Esophagus (tissue), 2 donors: Measurements from ENCODE around the gene TICAM2. TPM values are rescaled to one million over a fixed set of nuclear protein-coding genes. Genes with fewer than 3 reads are reported as not detected.

Experiments
- H3K27ac ChIP-seq, 2 donors: one replicate each; pipeline ENCODE4 v1.5.1; 2013; ENCODE audit warnings: low read depth in 2 of 2, mild to moderate bottlenecking in 2 of 2, inconsistent platforms in 1 of 2, low read length in 1 of 2, moderate library complexity in 1 of 2
- H3K27me3 ChIP-seq, 2 donors: one replicate each; pipeline ENCODE4 v1.6.1; 2013; ENCODE audit warnings: low read length in 2 of 2, control low read depth in 1 of 2, mild to moderate bottlenecking in 1 of 2; ENCODE audit not compliant: insufficient read depth in 2 of 2, control insufficient read depth in 1 of 2
- H3K36me3 ChIP-seq, 2 donors: one replicate each; pipeline ENCODE4 v1.6.1; 2013; ENCODE audit warnings: low read length in 1 of 2; ENCODE audit not compliant: control insufficient read depth in 2 of 2, insufficient read depth in 2 of 2
- H3K4me1 ChIP-seq, 2 donors: one replicate each; pipeline ENCODE4 v1.6.1; 2013; ENCODE audit warnings: low read length in 1 of 2; ENCODE audit not compliant: control insufficient read depth in 2 of 2, insufficient read depth in 2 of 2
- H3K4me3 ChIP-seq, 2 donors: one replicate each; pipeline ENCODE4 v1.5.1; 2013; ENCODE audit warnings: low read length in 2 of 2, mild to moderate bottlenecking in 2 of 2, low read depth in 1 of 2, moderate library complexity in 1 of 2
- H3K9me3 ChIP-seq, 2 donors: one replicate each; pipeline ENCODE4 v1.6.1; 2013; ENCODE audit warnings: mild to moderate bottlenecking in 2 of 2, low read depth in 1 of 2, low read length in 1 of 2, moderate library complexity in 1 of 2; ENCODE audit not compliant: control insufficient read depth in 2 of 2, insufficient read depth in 1 of 2
- WGBS, 2 donors: extraction: QIAGEN DNeasy Blood & Tissue Kit; methylation state at CpG; one replicate each; pipeline ENCODE4 v1.1.7; 2013; 5-methylcytosine and 5-hydroxymethylcytosine counted together
- polyA plus RNA-seq, 2 donors: library from polyadenylated mRNA; stranded (reverse); fragments of 200-250 nt; gene quantifications; one replicate each; pipeline ENCODE4 v1.2.3, GENCODE V29; 2013
- donor health status: healthy with polysubstance abuse.
- donor health status: Bipolar disorder and iron deficiency.

The TICAM2 gene
- polyA plus RNA-seq, 2 donors, result 0.69 to 1.0 TPM

DNA sequence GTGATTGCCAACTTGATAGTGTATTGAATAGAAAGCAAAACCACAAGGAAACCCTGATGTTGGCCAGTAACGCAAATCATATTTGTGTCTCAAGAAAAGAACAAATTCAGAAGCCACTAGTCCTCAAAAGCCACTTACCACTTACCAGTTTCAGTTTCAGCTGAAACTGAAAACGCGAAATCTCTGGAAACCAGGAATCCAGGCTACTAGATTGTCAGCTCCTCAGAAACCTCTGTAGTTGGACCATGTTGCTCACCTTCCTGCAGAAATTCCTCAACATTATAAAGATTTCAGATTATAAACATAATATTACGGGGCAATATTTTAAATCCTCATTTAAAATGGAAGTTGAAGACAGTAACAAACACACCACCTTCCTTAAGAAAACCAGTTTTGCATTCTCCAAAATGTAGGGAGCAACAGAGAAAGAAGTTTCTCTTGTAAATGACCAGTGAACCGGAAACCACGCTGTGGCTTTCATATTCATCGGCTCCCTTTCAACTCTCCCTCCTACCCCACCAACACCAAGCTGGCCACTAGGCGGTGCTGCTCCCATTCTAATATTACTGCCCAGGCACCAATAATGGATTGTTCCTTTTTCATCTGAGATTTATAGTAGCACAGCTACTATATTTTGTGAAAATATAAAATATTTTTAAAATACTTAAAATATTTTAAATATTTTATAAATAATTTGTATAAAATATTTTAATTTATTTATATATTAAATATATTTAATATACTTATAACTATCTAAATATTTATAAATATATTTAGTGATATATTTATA is 32.3 kb upstream of the TICAM2 start:
- H3K4me1 ChIP-seq, result no peaks in the 10 kb centered on the region
- H3K36me3 ChIP-seq, result no peaks in the 10 kb centered on the region
- no peaks in the 10 kb centered on the region for H3K9me3 ChIP-seq
- WGBS, 2 donors, result 6 to 8% methylated on average over 8 of the region's 8 CpGs
- H3K4me3 ChIP-seq, result peak overlapping the region in 1 of 2 donors; percentile 40
- H3K27ac ChIP-seq, result peak overlapping the region; percentile 40 to 61
- no peaks in the 10 kb centered on the region for H3K27me3 ChIP-seq

- H3K4me1 ChIP-seq, result no peaks in the 10 kb centered on the region
- H3K9me3 ChIP-seq, result no peaks in the 10 kb centered on the region
- 89 to 92% methylated on average over 1 of the region's 1 CpG for WGBS, 2 donors
- no peak overlapping the region for H3K4me3 ChIP-seq
- no peak overlapping the region for H3K27ac ChIP-seq
- no peaks in the 10 kb centered on the region for H3K27me3 ChIP-seq
- no peaks in the 10 kb centered on the region for H3K36me3 ChIP-seq
These were observed 27.6 kb upstream of the TICAM2 start for GRCh38 chr5:115629903-115630302.

DNA sequence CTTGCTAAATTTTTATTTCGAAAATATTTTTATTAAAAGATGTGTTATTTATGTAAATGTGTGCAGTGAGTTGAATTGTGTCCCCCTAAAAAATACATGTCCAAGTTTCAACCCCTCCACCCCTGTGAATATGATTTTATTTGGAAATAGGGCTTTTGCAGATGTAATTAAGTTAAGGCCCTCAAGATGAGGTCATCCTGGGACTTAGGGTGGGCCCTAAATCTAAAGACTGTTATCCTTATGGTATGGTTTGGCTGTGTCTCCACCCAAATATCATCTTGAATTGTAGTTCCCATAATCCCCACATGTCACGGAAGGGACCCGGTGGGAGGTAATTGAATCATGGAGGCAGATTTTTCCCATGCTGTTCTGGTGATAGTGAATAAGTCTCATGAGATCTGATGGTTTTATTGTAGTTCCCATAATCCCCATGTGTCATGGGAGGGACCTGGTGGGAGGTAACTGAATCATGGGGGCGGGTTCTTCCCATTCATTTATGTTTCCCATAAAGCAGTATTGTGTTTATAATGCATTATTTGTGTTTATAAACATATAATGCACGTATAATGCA is 25.1 kb upstream of the TICAM2 start:
- Histone ChIP-seq H3K4me3 (no peak overlapping the region), H3K27ac (no peak overlapping the region), H3K27me3 (no peaks in the 10 kb centered on the region), H3K36me3 (peaks cover 0 to 2% of the 10 kb centered on the region in 2 donors), H3K9me3 (no peaks in the 10 kb centered on the region), H3K4me1 (peaks cover 0 to 2% of the 10 kb centered on the region in 2 donors)
- 89 to 94% methylated on average over 5 of the region's 5 CpGs for WGBS, 2 donors

DNA sequence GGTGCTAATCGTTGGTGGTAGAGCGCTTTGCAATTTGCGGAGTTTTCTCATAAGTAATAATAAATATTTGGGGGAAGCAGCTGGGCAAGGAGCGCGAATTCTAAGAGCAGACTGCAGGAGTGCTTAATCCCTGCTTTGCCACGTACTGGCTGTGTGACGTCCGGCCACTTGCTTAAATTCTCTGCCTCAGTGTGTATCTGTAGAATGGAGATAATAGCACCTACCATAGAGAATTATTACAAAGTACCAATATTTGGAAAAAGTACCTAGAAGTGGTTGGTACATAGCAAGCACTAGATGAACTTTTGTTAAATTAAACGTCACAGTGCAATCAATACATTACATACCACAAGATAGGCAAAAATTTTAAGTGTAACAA is 24.2 kb upstream of the TICAM2 start:
- H3K36me3 ChIP-seq, result peaks cover 0 to 2% of the 10 kb centered on the region in 2 donors
- H3K27me3 ChIP-seq, result no peaks in the 10 kb centered on the region
- H3K4me3 ChIP-seq, result peak overlapping the region; percentile 48 to 86
- H3K4me1 ChIP-seq, result peaks cover 0 to 2% of the 10 kb centered on the region in 2 donors
- WGBS, 2 donors, result 0 to 2% methylated on average over 9 of the region's 9 CpGs
- H3K9me3 ChIP-seq, result no peaks in the 10 kb centered on the region
- peak overlapping the region; percentile 87 to 90 for H3K27ac ChIP-seq

DNA sequence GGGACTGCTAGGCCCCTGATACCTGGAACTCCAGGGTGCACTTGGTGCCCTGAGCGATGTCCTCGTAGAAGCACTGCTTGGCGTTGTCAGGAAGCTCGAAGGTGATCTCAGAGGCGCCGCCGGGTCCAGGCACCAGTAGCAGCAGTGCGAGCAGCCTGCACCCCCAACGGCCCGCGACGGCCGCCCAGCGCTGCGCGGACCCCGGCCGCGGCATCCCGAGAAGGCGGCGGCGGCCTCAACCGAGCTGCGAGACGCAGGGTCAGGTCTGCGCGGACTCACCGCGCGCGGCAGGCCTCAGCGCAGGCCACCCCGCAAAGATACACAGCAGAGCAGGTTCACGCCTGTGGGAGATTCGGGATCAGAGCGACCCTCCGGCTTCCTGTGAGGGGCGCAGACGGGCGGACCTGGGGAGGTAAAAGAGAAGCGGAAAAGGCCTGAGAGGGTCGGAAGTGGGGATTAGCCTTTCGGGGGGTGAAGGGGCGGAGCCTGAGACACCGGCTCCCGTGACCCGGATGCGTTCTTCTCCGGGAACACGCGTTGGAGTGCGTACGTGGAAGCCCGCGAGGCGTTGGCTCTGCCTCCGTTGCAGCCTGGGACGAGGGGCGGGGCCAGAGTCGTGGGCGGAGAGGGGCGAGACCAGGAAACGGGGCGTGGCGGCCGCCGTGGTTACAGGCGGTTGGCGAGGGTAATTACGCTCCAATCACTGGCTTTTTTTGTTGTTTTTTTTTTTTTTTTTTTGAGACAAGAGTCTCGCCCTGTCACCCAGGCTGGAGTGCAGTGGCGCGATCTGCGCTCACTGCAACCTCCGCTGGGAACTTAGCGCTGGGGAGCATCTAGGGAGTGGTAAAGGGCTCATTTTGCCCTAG is 23.5 kb upstream of the TICAM2 start, which contains the start of gene TMED7:
TMED7 (minus strand) TSS at position 458 of the 866 bp plus-strand sequence; CDS start at position 214, 244 bp downstream.
- Histone ChIP-seq H3K4me3 (peak within 1 kb of the TSS; percentile 86 to 97), H3K36me3 (peaks cover 0 to 2% of the 10 kb centered on the region in 2 donors), H3K27me3 (no peaks in the 10 kb centered on the region), H3K9me3 (no peaks in the 10 kb centered on the region), H3K27ac (peak within 1 kb of the TSS; percentile 90 to 92), H3K4me1 (peaks cover 0 to 2% of the 10 kb centered on the region in 2 donors)
- WGBS, 2 donors, result 0 to 1% methylated on average over 71 to 77 of the region's 77 CpGs

DNA sequence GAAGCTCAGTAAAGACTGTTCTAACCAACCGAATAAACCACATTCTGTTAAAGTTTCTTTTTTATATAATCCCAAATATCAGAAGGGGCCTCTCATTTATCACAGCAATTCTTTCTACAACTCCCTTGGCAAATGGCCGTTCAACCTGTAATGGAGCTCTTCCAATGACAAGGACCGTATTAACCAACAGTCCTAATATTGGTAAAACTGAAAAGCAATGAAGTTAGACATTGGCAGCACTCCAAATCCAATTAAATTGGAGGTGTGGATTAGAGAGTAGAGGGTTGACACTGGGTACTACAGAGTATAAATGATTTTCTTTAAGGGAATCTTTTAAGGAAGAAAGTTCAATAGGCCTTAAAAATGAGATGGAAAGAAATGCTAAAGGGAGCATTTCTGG is 22.7 kb upstream of the TICAM2 start:
- 18 to 21% methylated on average over 3 of the region's 3 CpGs for WGBS, 2 donors
- H3K36me3 ChIP-seq, result peaks cover 0 to 2% of the 10 kb centered on the region in 2 donors
- H3K9me3 ChIP-seq, result no peaks in the 10 kb centered on the region
- H3K27me3 ChIP-seq, result no peaks in the 10 kb centered on the region
- H3K4me3 ChIP-seq, result peak overlapping the region in 1 of 2 donors; percentile 86
- peaks cover 0 to 2% of the 10 kb centered on the region in 2 donors for H3K4me1 ChIP-seq
- no peak overlapping the region for H3K27ac ChIP-seq

DNA sequence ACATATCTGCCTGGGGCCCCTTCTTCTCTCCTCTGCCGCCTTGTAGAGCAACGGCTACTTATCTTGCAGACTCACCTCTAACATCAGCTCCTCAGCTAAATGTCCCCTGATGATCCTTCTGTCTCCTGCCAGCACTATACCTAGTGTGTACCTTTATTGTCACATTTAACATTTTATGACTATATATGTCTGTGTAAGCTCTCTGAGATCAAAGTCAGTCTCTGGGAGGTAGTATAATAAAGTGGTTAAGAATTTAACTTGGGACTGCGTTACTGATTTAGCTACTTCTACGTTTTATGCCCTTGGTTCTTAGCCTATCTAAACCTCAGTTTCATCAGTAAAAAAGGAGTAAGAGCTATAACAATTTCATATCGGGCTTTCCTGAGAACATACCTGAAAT is 21.4 kb upstream of the TICAM2 start:
- H3K27me3 ChIP-seq, result no peaks in the 10 kb centered on the region
- peaks cover 0 to 2% of the 10 kb centered on the region in 2 donors for H3K4me1 ChIP-seq
- no peaks in the 10 kb centered on the region for H3K9me3 ChIP-seq
- WGBS, 2 donors, result 59 to 67% methylated on average over 5 of the region's 5 CpGs
- no peak overlapping the region for H3K27ac ChIP-seq
- peak overlapping the region in 1 of 2 donors; percentile 86 for H3K4me3 ChIP-seq
- peaks cover 0 to 2% of the 10 kb centered on the region in 2 donors for H3K36me3 ChIP-seq

GRCh38 chr5:115621365-115621900 is 19.2 kb upstream of the TICAM2 start:
- Histone ChIP-seq H3K27me3 (no peaks in the 10 kb centered on the region), H3K4me3 (no peak overlapping the region), H3K4me1 (peaks cover 0 to 2% of the 10 kb centered on the region in 2 donors), H3K36me3 (peaks cover 0 to 2% of the 10 kb centered on the region in 2 donors), H3K27ac (no peak overlapping the region), H3K9me3 (no peaks in the 10 kb centered on the region)
- 75 to 88% methylated on average over 4 of the region's 4 CpGs for WGBS, 2 donors

- Histone ChIP-seq H3K27ac (no peak overlapping the region), H3K27me3 (no peaks in the 10 kb centered on the region), H3K9me3 (no peaks in the 10 kb centered on the region), H3K4me3 (no peak overlapping the region), H3K36me3 (no peaks in the 10 kb centered on the region), H3K4me1 (no peaks in the 10 kb centered on the region)
- 51 to 59% methylated on average over 1 of the region's 1 CpG for WGBS, 2 donors
These were observed 14.6 kb upstream of the TICAM2 start for GRCh38 chr5:115616892-115617291.
